ENCODE results near the gene EDIL3. TPM values are rescaled to one million over a fixed set of nuclear protein-coding genes. Genes with fewer than 3 reads are reported as not detected.

EDIL3 gene
- total RNA-seq, 1 experiment from 2014 or later, result 7.2 TPM

- Histone ChIP-seq H3K4me3 (no peak overlapping the region), H4K20me1 (ENCODE audit: insufficient read depth) (no peaks in the 10 kb centered on the region), H3K79me2 (ENCODE audit: low read depth) (no peaks in the 10 kb centered on the region), H2AFZ (no peak overlapping the region), H3K9me3 (ENCODE audit: insufficient read depth, low read depth) (no peaks in the 10 kb centered on the region), H3K9me2 (ENCODE audit: insufficient read depth) (no peaks in the 10 kb centered on the region), H3K27me3 (ENCODE audit: insufficient read depth, low read depth) (no peaks in the 10 kb centered on the region), H3K4me2 (no peak overlapping the region), H3K36me3 (ENCODE audit: low read depth) (no peaks in the 10 kb centered on the region), H3K4me1 (replicated peaks; ENCODE audit: insufficient read depth) (no peaks in the 10 kb centered on the region), H3F3A (ENCODE audit: insufficient read depth, low read depth) (no peaks in the 10 kb centered on the region), H3K27ac (no peak overlapping the region)
- no peak for DNase-seq
- TF ChIP-seq EZH2 (IDR thresholded peaks at IDR 0.05; ENCODE audit: low read depth) (no peak), CTCF (conservative IDR thresholded peaks at IDR 0.05) (no peak)
- no TSS peak for BruUV-seq (replicated peaks)
- ChIA-PET CTCF (no interaction called here), POLR2A (ENCODE audit: unreplicated experiment) (no interaction called here)
- intact Hi-C loops (cut with micrococcal nuclease; ENCODE audit: unreplicated experiment), result no loop called here
These were observed 155.6 kb downstream of the EDIL3 start for GRCh38 chr5:84229045-84229444.

- Histone ChIP-seq H3K4me1 (replicated peaks; ENCODE audit: insufficient read depth) (no peaks in the 10 kb centered on the region), H3K36me3 (ENCODE audit: low read depth) (no peaks in the 10 kb centered on the region), H3F3A (ENCODE audit: insufficient read depth, low read depth) (no peaks in the 10 kb centered on the region), H3K9me2 (ENCODE audit: insufficient read depth) (no peaks in the 10 kb centered on the region), H3K4me2 (no peak overlapping the region), H4K20me1 (ENCODE audit: insufficient read depth) (no peaks in the 10 kb centered on the region), H3K27me3 (ENCODE audit: insufficient read depth, low read depth) (no peaks in the 10 kb centered on the region), H3K27ac (no peak overlapping the region), H3K79me2 (ENCODE audit: low read depth) (no peaks in the 10 kb centered on the region), H2AFZ (no peak overlapping the region), H3K9me3 (ENCODE audit: insufficient read depth, low read depth) (no peaks in the 10 kb centered on the region), H3K4me3 (no peak overlapping the region)
- no TSS peak for BruUV-seq (replicated peaks)
- no peak for DNase-seq
- intact Hi-C loops (cut with micrococcal nuclease; ENCODE audit: unreplicated experiment), result no loop called here
- ChIA-PET POLR2A (ENCODE audit: unreplicated experiment) (no interaction called here), CTCF (no interaction called here)
- TF ChIP-seq CTCF (conservative IDR thresholded peaks at IDR 0.05) (no peak), EZH2 (IDR thresholded peaks at IDR 0.05; ENCODE audit: low read depth) (no peak)
These were observed 156.4 kb downstream of the EDIL3 start for GRCh38 chr5:84228266-84228665.

- Histone ChIP-seq H2AFZ (no peak overlapping the region), H3K9me3 (ENCODE audit: insufficient read depth, low read depth) (no peaks in the 10 kb centered on the region), H3K27me3 (ENCODE audit: insufficient read depth, low read depth) (no peaks in the 10 kb centered on the region), H3K4me1 (replicated peaks; ENCODE audit: insufficient read depth) (no peaks in the 10 kb centered on the region), H3F3A (ENCODE audit: insufficient read depth, low read depth) (no peaks in the 10 kb centered on the region), H3K4me2 (no peak overlapping the region), H3K9me2 (ENCODE audit: insufficient read depth) (no peaks in the 10 kb centered on the region), H4K20me1 (ENCODE audit: insufficient read depth) (no peaks in the 10 kb centered on the region), H3K36me3 (ENCODE audit: low read depth) (no peaks in the 10 kb centered on the region), H3K27ac (no peak overlapping the region), H3K79me2 (ENCODE audit: low read depth) (no peaks in the 10 kb centered on the region), H3K4me3 (no peak overlapping the region)
- no peak for DNase-seq
- BruUV-seq (replicated peaks), result no TSS peak
- TF ChIP-seq EZH2 (IDR thresholded peaks at IDR 0.05; ENCODE audit: low read depth), result no peak
- no peak for TF ChIP-seq CTCF (conservative IDR thresholded peaks at IDR 0.05)
- intact Hi-C loops (cut with micrococcal nuclease; ENCODE audit: unreplicated experiment), result no loop called here
- POLR2A ChIA-PET (ENCODE audit: unreplicated experiment), result no interaction called here
- CTCF ChIA-PET, result interaction anchor here (0.6 kb wide), 1 partner anchor 529 kb away, joined by 3 read pairs; no protein-coding TSS in a partner anchor
These were observed 157.4 kb downstream of the EDIL3 start for GRCh38 chr5:84227236-84227635.
